Fibroblast of skin of left biceps (primary cell): ENCODE results near the gene ECM2.

Experiments used
- DNase-seq, 2 experiments: peaks; one replicate each; pipeline ENCODE4 v3.0.0-alpha.2; 2013; ENCODE audit warnings: low read depth in 2 of 2

The ECM2 gene

GRCh38 chr9:92500725-92501124, 35.1 kb downstream of the ECM2 start:
- no peak for DNase-seq

GRCh38 chr9:92499701-92500100, 36.1 kb downstream of the ECM2 start:
- DNase-seq, result no peak

GRCh38 chr9:92496396-92497176, 39.2 kb downstream of the ECM2 start:
- DNase-seq, result peak; percentile 24

GRCh38 chr9:92494856-92495255, 40.9 kb downstream of the ECM2 start:
- peak in 1 of 2 experiments; percentile 29 for DNase-seq

GRCh38 chr9:92493749-92494387, 41.9 kb downstream of the ECM2 start:
- no peak for DNase-seq

- DNase-seq, result no peak
These were observed 42.9 kb downstream of the ECM2 start for GRCh38 chr9:92492781-92493401.

GRCh38 chr9:92488681-92489550, 46.9 kb downstream of the ECM2 start:
- no peak for DNase-seq

- no peak for DNase-seq
These were observed 49.4 kb downstream of the ECM2 start for GRCh38 chr9:92486371-92486770.

GRCh38 chr9:92484563-92484962, 51.2 kb downstream of the ECM2 start:
- no peak for DNase-seq

GRCh38 chr9:92483627-92484545, 51.9 kb downstream of the ECM2 start:
- no peak for DNase-seq

GRCh38 chr9:92482805-92483204, 53.0 kb downstream of the ECM2 start:
- no peak for DNase-seq

GRCh38 chr9:92482329-92482728, 53.5 kb downstream of the ECM2 start, which contains the start of gene ASPN:
Gene ASPN (minus strand): TSS chr9:92482506.
- peak; percentile 77 to 83 for DNase-seq

GRCh38 chr9:92480986-92481633, 54.7 kb downstream of the ECM2 start:
- no peak for DNase-seq

GRCh38 chr9:92480291-92480771, 55.5 kb downstream of the ECM2 start:
- no peak for DNase-seq

- no peak for DNase-seq
These were observed 56.4 kb downstream of the ECM2 start for GRCh38 chr9:92479346-92479745.

GRCh38 chr9:92478783-92479182, 57.0 kb downstream of the ECM2 start:
- DNase-seq, result no peak

GRCh38 chr9:92476962-92477361, 58.8 kb downstream of the ECM2 start:
- DNase-seq, result no peak

- DNase-seq, result no peak
These were observed 61.2 kb downstream of the ECM2 start for GRCh38 chr9:92474587-92474986.

- peak in 1 of 2 experiments; percentile 13 for DNase-seq
These were observed 67.6 kb downstream of the ECM2 start for GRCh38 chr9:92468206-92468605.

GRCh38 chr9:92467511-92467910, 68.3 kb downstream of the ECM2 start:
- DNase-seq, result no peak
